HG02938 (cell line): ENCODE measurements around the gene MAB21L3.
"Not testable (repeated sequence)": the region's sequence is repeated elsewhere in the genome, so short reads cannot be mapped to it uniquely, and the experiment has no call there.

Experiments
- ATAC-seq: cut with Tn5 transposase; IDR thresholded peaks from one replicate; pipeline ENCODE4 v1.9.1; 2021; ENCODE audit warnings: mild to moderate bottlenecking, moderate library complexity; ENCODE audit not compliant: unreplicated experiment

MAB21L3 gene

DNA sequence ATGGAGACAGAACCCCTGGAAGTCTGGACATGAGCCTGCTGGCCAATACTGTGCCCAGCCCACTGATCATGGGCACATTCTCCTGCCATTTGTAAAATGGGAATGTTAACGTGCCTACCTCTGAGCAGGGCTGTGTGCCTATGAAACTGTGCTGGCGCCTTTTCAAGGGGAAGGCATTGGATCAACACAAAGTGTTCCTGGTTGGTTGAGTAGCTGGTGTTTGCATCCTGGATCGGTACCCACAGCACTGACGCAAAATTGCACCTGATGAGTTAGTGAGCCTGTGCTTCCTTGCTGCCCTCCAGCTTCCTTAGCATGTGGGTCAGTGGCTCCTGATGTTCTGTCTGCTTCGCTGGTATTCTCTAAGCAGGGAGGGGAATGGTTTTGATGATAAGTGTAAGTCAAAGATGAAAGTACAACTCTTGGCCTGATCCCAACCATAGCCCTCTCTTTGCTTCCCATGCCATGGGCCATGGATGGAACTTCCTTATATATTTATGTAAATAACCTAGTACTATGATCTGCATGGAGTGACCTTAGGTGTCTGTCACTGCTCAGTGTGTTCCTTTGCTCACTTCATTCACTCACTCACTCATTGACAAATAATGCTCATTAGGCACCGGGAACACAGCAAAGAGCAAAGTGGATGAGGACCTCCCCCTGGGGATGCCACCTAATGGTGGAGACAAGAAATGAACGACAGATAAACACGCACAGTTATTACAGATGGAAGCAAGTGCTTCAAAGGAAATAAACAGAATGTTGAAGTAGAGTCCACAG lies 22.7 kb downstream of the MAB21L3 start:
- no peak for ATAC-seq

- no peak for ATAC-seq
Observed at GRCh38 chr1:116134476-116134773, 23.2 kb downstream of the MAB21L3 start.

GRCh38 chr1:116138277-116138792 lies 27.1 kb downstream of the MAB21L3 start:
- no peak for ATAC-seq

DNA sequence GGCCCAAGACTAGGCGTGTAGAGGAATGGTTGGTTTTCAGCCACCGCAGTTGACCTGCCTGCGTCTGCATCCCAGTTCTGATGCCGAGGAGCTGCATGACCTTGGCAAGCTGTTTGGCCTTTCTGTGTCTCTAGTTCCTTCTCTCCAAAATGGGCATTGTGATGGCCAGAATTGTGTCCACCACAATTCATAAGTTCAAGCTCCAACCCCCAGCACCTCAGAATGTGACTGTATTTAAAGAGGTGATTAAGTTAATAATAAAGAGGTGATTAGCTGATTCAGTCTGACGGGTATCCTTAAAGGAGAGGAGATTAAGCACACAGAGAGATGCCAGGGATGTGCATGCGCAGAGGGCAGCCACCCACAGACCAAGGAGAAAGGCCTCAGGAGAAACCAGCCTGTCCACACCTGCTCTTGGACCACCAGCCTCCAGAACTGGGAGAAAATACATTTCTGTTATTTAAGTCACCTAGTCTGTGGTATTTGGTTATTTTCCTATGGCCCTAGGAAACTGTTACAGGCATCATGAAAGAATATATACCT lies 28.5 kb downstream of the MAB21L3 start:
- ATAC-seq, result no peak

DNA sequence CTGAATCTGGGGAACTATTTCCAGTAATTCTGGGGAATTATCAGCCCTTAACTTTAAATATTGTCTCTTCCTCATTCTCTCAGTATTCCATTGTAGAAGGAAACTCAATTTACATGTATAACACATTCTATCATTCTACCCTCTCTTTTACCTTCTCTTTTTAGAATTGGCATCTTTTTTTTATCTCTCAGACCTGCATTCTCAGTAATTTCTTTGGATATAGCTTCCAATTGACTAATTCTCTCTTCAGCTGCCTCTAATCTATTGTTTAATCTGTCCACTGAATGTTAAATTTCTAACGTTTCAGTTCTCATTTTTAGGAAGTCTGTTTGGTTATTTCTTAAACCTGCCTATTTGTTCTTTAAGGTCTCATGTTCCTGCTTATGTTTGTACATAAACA lies 33.0 kb downstream of the MAB21L3 start:
- no peak for ATAC-seq

DNA sequence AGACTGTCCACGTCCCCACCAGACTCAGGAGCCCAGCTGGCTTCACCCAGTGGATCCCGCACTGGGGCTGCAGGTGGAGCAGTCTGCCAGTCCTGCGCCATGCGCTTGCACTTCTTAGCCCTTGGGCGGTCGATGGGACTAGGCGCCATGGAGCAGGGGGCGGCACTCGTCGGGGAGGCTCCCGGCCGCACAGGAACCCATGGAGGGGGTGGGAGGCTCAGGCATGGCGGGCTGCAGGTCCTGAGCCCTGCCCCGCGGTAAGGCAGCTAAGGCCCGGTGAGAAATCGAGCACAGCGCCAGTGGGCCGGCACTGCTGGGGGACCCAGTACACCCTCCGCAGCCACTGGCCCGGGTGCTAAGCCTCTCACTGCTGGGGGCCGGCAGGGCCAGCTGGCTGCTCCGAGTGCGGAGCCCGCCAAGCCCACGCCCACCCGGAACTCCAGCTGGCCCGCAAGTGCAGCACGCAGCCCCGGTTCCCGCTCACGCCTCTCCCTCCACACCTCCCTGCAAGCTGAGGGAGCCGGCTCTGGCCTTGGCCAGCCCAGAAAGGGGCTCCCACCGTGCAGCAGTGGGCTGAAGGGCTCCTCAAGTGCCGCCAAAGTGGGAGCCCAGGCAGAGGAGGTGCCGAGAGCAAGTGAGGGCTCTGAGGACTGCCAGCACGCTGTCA lies 35.4 kb downstream of the MAB21L3 start:
- ATAC-seq, result not testable (repeated sequence)

DNA sequence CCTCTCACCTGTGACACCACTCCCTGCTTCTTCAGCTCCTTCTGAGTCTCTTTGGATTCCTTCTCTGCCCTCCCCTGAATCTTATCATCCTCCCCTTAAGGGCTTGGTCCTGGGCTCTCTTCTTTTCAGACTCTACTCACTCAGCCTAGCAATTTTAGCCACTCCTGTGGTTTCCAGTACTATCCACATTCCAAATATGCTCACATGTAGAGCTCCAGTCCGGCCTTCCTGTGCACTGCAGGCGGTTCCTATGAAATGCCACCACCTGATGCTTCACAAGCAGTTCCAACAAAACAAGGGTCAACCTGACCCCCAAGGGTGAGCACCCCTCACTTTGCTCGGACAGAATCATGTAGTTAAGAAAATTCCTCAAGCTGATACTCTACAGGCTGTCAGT lies 35.9 kb downstream of the MAB21L3 start:
- ATAC-seq, result no peak

DNA sequence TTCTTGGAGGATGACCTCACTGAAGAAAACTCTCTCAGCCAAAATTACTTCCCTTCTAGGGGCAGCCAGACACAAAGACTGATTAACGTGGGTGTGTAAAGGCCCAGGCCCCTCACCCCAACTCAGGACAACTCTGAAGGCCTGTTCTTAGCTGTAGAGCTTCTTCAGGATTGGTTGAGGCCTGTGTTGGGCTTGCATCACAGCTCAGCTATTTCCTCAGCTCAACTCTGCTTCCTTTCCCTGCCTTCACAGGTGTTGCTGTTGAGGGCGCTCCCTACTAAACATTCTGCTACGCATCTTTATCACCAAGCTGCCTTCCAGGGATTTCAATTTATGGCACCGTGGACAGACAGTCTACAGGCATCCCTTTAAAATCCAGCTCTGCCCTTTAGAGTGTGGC lies 36.8 kb downstream of the MAB21L3 start:
- ATAC-seq, result no peak

GRCh38 chr1:116148967-116149366 lies 37.8 kb downstream of the MAB21L3 start:
- ATAC-seq, result no peak

DNA sequence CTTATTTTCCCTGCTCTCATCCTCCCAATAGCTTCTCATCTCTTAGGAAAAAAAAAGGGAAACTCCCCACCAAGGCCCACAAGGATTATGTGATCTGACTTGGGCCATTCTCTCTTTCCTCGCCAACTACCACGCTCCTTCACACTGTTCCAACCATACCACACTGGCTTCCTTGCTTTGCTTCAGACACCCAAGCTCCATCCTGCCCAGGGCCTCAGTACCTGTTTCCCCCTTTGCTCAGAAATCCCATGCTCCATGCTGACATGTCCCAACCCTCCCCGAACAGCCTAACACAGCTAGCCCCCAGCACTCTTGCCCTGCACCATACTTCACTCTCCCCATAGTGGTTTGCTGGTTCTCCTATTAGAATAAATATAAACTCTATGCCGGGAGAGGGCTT lies 39.2 kb downstream of the MAB21L3 start:
- ATAC-seq, result no peak

DNA sequence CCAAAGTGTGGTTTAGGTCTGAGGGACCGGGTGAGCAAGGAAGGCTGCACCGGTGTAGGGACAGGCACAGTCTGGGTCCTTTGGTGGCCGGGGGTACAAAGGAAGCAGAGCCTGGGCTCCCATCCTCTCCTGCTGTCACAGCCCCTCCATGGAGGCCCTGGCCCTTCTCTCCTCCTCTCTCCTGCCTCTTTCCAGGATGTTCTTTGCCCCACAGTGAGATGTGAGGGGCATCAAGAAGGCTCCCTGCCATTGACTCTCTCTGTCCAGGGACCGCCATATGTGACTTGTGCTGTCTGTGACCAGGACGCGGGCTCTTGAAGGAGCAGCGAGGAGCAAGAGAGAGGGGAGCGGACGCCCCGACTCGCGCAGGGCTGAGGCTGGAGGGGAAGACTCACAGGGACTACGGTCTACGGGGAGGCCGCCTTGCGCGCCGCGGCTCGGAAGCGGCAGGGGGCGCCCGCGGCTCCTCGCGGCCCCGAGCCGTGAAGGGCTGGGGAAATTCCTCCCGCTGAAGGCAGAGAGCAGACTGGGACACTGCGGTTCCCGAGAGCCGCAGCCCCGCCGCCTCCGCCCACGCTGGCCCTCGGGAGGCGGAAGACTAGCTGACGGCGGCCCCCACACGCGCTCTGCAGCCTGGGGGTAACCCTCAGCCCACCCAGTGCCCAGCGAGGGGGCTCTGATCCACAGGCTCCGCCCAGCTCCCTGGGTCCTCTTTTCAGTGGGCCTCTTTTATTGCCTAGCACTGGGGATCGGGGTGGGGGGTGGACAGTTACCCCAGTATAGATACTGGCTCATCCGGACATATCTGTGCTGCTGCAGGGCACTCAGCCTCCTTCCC lies 40.8 kb downstream of the MAB21L3 start:
- ATAC-seq, result peak; percentile 88

DNA sequence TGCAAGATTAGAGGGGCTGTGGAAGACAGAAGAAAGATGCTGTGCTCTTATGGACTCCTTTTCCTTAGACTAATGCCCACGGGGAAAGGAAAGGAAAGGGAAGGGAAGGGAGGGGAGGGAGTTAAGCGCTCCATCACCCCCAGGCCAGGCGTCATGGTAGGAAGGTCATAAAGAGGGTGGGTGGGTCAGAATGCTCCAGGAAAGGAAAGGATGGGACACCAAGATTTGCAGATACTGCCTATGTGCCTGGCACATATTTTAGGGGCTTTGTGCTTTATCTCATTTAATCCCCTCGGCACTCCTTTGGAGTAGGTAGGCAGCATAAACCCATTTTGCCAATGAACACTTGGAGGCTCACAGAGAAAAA lies 41.4 kb downstream of the MAB21L3 start:
- ATAC-seq, result no peak

GRCh38 chr1:116152950-116153691 lies 41.9 kb downstream of the MAB21L3 start:
- no peak for ATAC-seq

DNA sequence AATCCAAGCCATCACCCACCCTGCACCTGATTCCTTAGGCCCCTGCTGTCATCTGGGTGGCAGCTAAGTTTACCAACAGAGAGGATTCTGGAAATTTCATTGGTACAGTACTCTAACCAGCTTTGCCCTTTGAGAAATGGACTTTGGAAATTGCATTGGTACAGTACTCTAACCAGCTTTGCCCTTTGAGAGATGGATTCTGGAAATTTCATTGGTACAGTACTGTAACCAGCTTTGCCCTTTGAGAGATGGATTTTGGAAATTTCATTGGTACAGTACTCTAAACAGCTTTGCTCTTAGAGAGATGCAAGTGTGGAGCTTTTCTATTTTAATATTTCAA lies 42.5 kb downstream of the MAB21L3 start:
- ATAC-seq, result no peak

DNA sequence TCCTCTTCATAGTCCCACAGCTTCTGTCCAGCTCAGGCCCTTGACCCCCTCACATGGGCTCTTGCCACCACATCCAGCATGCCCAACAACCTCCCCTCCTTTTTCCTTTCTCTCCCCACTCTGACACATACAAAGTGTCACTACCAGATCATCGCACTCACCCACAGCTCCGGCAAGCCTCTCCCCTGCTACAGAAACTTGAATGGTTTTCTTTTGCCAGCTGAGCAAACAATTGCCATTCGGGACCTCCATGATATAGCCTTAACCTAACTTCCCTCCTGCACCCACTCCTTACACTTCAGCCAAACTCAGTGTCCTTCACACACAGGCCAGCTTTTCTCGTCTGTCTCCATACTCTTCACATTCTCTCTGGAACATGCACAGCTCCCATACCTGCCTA lies 43.3 kb downstream of the MAB21L3 start:
- no peak for ATAC-seq

DNA sequence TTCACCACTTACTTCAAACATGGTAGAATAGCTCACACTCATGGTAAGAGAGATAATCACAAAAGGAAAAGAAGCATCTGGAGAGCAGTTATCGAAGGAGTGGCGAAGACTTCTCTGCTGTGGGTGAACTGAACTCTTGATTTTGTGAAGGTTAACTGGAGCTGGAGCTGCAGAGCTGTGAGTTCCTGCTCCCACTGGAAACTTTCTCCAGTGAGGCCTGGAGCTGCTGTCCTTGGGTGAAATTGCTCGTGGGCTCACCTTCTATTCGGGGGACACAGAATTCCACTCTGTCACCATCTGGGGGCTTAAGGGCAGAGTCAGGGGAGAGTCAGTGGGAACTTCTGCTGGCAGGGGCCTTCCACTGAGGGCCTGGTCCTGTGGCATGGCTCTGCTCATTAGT lies 45.9 kb downstream of the MAB21L3 start:
- no peak for ATAC-seq

- no peak for ATAC-seq
Observed at GRCh38 chr1:116159177-116159576, 48.0 kb downstream of the MAB21L3 start.

GRCh38 chr1:116159611-116160010 lies 48.4 kb downstream of the MAB21L3 start:
- ATAC-seq, result no peak

GRCh38 chr1:116161390-116161789 lies 50.2 kb downstream of the MAB21L3 start:
- no peak for ATAC-seq

DNA sequence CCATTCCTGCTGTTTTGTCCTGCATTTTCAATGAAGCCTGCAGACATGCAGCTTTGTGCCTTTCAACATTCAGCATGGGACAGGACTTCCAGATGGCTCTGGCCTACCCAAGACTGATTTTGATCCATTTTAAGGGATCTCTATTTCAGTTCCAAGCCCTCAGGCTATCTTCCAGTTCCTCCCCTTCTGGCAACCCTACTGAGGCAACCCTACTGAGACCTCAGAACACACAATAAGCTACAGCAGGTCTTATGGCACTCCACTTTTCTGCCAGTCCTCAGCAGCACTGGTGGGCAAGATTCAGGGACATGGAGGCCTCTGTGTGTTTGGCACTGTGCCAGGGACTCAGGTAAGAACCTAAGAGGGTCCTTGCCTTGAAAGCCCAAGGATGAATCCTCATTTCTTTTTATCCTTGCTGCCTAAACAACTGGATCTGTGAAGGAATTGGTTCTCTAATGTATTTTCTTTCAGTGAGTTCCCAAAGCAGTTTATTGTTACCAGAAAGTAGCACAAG lies 50.7 kb downstream of the MAB21L3 start:
- no peak for ATAC-seq

- ATAC-seq, result no peak
Observed at GRCh38 chr1:116163533-116163932, 52.3 kb downstream of the MAB21L3 start.
